ENCODE data around the gene MRPS31. TPM values are rescaled to one million over a fixed set of nuclear protein-coding genes. Genes with fewer than 3 reads are reported as not detected.
A peak's percentile ranks its signal among the peaks of the same experiment; 100 is the strongest.

The MRPS31 gene
- total RNA-seq, 2 experiments from 2014 or later, result 45.8 to 46.1 TPM

DNA sequence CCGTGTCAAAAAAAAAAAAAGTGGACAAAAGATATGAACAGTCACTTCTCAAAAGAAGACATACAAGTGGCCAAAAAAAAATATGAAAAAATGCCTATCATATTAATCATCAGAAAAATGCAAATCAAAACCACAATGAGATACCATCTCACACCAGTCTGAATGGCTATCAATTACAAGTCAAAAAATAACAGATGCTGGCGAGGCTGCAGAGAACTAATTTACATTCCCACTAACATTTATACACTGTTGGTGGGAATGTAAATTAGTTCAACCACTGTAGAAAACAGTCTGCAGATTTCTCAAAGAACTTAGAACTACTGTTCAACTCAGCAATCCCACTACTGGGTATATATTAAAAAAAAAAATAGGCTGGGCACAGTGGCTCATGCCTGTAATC, 78.0 kb downstream of the MRPS31 start:
- H3K4me3 Mint-ChIP-seq, result no peak overlapping the region
- CTCF ChIA-PET, result no interaction called here
- H3K27ac Mint-ChIP-seq, result no peak overlapping the region
- no peak for DNase-seq
- H3K9me3 Mint-ChIP-seq (ENCODE audit: low read depth), result no peaks in the 10 kb centered on the region
- ATAC-seq, result no peak
- H3K27me3 Mint-ChIP-seq, result no peaks in the 10 kb centered on the region
- no peaks in the 10 kb centered on the region for H3K36me3 Mint-ChIP-seq (ENCODE audit: low read depth)
- H3K4me1 Mint-ChIP-seq, result no peaks in the 10 kb centered on the region
- intact Hi-C loops (cut with DNase I, micrococcal nuclease), result no loop called here
- POLR2A ChIA-PET, result no interaction called here

DNA sequence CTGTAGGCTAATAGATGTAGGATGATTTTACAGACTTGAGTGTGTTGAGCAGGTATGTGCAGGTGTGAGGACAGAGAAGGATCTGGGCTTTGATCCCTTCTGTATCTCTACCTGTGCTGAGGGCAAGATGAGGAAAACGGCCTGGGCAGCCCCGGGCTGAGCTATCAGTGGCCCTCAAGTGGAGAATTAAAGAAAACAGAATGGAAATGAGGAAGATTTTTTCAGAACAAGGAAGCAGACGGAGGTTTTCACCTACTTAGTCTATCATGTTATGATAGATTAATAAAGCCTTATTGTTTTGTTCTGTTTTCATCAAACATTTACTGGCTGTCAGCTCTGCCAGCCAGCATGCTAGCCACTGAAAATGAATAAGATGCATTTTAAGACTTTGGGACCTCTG, 82.2 kb downstream of the MRPS31 start:
- ChIA-PET POLR2A (no interaction called here), CTCF (interaction anchor here (1.4 kb wide), 1 partner anchor 15 kb away, joined by 3 read pairs; no protein-coding TSS in a partner anchor)
- Mint-ChIP-seq H3K36me3 (ENCODE audit: low read depth) (no peaks in the 10 kb centered on the region), H3K9me3 (ENCODE audit: low read depth) (no peaks in the 10 kb centered on the region), H3K4me1 (no peaks in the 10 kb centered on the region), H3K4me3 (no peak overlapping the region), H3K27ac (no peak overlapping the region), H3K27me3 (no peaks in the 10 kb centered on the region)
- DNase-seq, result no peak
- intact Hi-C loops (cut with DNase I, micrococcal nuclease), result no loop called here
- no peak for ATAC-seq

- peaks cover 16% of the 10 kb centered on the region for H3K4me1 Mint-ChIP-seq
- H3K4me3 Mint-ChIP-seq, result no peak overlapping the region
- H3K9me3 Mint-ChIP-seq (ENCODE audit: low read depth), result no peaks in the 10 kb centered on the region
- peak; percentile 44 for ATAC-seq
- no peak for DNase-seq
- ChIA-PET POLR2A (no interaction called here), CTCF (interaction anchor here (0.6 to 4.2 kb wide), 35 partner anchors 9 to 1011 kb away, joined by 3 to 20 read pairs (median 4); no protein-coding TSS in a partner anchor)
- intact Hi-C loops (cut with DNase I, micrococcal nuclease), result loop anchor here (1.0 to 5.0 kb wide), 7 partner anchors 476 to 998 kb away; no protein-coding TSS in a partner anchor
- H3K27ac Mint-ChIP-seq, result peak overlapping the region; percentile 66
- H3K27me3 Mint-ChIP-seq, result no peaks in the 10 kb centered on the region
- H3K36me3 Mint-ChIP-seq (ENCODE audit: low read depth), result no peaks in the 10 kb centered on the region
Measured at GRCh38 chr13:40682449-40683240, 88.3 kb downstream of the MRPS31 start.

DNA sequence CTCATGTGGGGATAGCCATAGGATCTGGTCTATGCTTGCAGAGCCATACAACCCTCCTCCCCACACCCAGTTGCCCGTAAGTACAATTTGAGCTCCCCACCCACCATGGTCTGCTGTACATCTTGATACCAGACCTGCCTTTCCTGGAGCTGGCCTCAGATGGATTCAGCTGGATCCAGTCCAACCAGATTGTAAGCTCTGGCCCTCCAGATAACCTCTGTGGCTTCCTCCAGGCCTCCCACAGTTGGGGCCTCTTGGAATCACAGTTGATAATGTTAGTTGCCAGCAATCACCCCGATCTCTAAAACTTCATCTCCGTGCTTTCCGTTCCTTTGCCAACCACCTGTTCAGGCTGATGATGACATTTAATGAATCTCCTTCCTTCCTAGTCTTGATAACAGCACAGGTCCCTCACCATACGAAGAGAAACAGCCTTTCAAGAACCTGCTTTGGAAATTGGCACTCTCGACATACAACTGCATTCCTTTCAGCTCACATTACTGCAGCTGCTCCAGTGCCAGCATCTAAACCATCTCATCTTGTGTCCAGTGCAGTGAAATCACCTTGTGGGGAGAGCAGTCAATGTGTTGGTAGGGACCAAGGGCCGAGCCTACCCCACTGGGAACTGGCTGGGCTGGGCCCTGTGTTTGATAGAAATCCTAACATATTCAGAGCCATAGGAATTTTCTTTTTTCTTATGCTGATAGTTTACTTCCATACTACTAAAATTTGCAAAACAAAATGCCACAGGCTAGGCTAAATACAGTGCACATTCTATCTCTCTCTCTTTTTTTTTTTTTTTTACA, 89.4 kb downstream of the MRPS31 start:
- peaks cover 16% of the 10 kb centered on the region for H3K4me1 Mint-ChIP-seq
- DNase-seq (no peak), ATAC-seq (no peak)
- ChIA-PET POLR2A (no interaction called here), CTCF (interaction anchor here (0.6 to 4.2 kb wide), 21 partner anchors 8 to 996 kb away, joined by 3 to 20 read pairs (median 4); no protein-coding TSS in a partner anchor)
- intact Hi-C loops (cut with DNase I, micrococcal nuclease), result loop anchor here (1.0 to 5.0 kb wide), 5 partner anchors 475 to 914 kb away; no protein-coding TSS in a partner anchor
- H3K27ac Mint-ChIP-seq, result peak overlapping the region; percentile 6
- no peaks in the 10 kb centered on the region for H3K27me3 Mint-ChIP-seq
- H3K9me3 Mint-ChIP-seq (ENCODE audit: low read depth), result no peaks in the 10 kb centered on the region
- no peak overlapping the region for H3K4me3 Mint-ChIP-seq
- H3K36me3 Mint-ChIP-seq (ENCODE audit: low read depth), result no peaks in the 10 kb centered on the region

DNA sequence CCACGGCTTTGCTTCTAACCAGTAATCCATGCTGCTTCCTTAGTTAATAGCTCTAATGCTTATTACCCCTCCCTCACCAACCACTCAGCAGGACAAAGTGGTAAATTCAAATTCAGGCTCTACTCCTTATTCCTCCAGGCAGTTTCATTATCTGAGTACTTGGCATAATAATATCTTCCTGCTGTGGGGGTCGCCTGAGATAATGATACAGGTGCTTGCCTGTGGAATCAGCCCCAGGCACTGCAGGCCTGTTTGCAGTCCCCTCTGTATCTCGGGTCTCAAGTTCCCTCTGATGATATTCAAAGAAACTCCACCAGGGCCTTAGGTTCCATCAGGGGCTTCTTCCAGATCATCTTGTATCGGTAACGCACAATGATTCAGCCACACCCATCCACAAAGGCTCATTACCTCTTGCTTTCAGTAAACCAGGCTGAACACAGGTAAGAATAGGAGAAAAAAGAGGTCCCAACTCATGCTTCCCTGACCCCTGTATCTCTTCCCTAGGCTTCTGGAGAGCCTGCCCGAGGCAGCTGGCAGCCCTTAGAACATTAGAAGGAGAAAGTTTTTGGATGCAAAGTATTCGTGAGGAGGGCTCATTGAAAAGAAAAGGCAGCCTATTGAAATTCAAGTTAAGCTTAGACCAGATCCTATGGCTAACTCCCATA, 90.2 kb downstream of the MRPS31 start:
- H3K27ac Mint-ChIP-seq, result no peak overlapping the region

GRCh38 chr13:40679480-40679985, 91.5 kb downstream of the MRPS31 start:
- DNase-seq (no peak), ATAC-seq (no peak)
- Mint-ChIP-seq H3K27me3 (no peaks in the 10 kb centered on the region), H3K4me3 (no peak overlapping the region), H3K9me3 (ENCODE audit: low read depth) (no peaks in the 10 kb centered on the region), H3K36me3 (ENCODE audit: low read depth) (no peaks in the 10 kb centered on the region), H3K4me1 (peaks cover 16% of the 10 kb centered on the region), H3K27ac (no peak overlapping the region)
- intact Hi-C loops (cut with DNase I, micrococcal nuclease), result no loop called here
- POLR2A ChIA-PET, result no interaction called here
- CTCF ChIA-PET, result interaction anchor here (0.7 to 1.4 kb wide), 2 partner anchors 70 to 611 kb away, joined by 3 read pairs; no protein-coding TSS in a partner anchor

More for the DNA sequence above, 90.2 kb downstream of the MRPS31 start:
- no peak for DNase-seq
- Mint-ChIP-seq H3K4me3 (no peak overlapping the region), H3K36me3 (ENCODE audit: low read depth) (no peaks in the 10 kb centered on the region), H3K27me3 (no peaks in the 10 kb centered on the region), H3K4me1 (peaks cover 16% of the 10 kb centered on the region), H3K9me3 (ENCODE audit: low read depth) (no peaks in the 10 kb centered on the region)
- ATAC-seq, result no peak
- POLR2A ChIA-PET, result no interaction called here
- CTCF ChIA-PET, result interaction anchor here (0.8 to 3.3 kb wide), 5 partner anchors 12 to 930 kb away, joined by 3 to 14 read pairs (median 5); no protein-coding TSS in a partner anchor
- intact Hi-C loops (cut with DNase I, micrococcal nuclease), result loop anchor here in 1 of 2 experiments (5.0 kb wide), 2 partner anchors 898 to 913 kb away; no protein-coding TSS in a partner anchor

Small RNA genes within 50 kb of the gene (microRNA-seq; reads per million reads assigned to microRNA genes)
- not detected for gene MIR320D1 (ENCODE audit: borderline replicate concordance)
- not detected for gene MIR621 (ENCODE audit: borderline replicate concordance)

Other genes with a start within 250 kb of the MRPS31 start
- 10 to 100 TPM; 37.5 to 42.5 TPM for gene FOXO1, start 104.5 kb downstream of the MRPS31 start, total RNA-seq
- gene SLC25A15, start 18.4 kb upstream of the MRPS31 start, total RNA-seq, result 10 to 100 TPM; 20.5 to 23.6 TPM
- 10 to 100 TPM; 75.2 to 87.0 TPM for gene ELF1, start 248.1 kb upstream of the MRPS31 start, total RNA-seq